GM23338 (cell line): Measurements from ENCODE around the gene RGMB. TPM values are rescaled to one million over a fixed set of nuclear protein-coding genes. Genes with fewer than 3 reads are reported as not detected.

ENCODE experiments used
- ATAC-seq: fragments of 200-7000 bp; cut with Tn5 transposase; 3 replicates; pipeline ENCODE4 v1.9.1; 2020
- DNase-seq: peaks from one replicate; pipeline ENCODE4 v3.0.0-alpha.2; 2015; ENCODE audit warnings: low spot score
- H2AFZ ChIP-seq: fragments of 200-600 bp; sonication (generic); 2 replicates; pipeline ENCODE4 v1.8.0; 2016; ENCODE audit warnings: antibody characterized with exemption, mild to moderate bottlenecking, moderate library complexity
- H3F3A ChIP-seq: fragments of 200-600 bp; sonication (generic); replicated peaks from 2 replicates; pipeline ENCODE4 v1.8.0; 2017; ENCODE audit warnings: antibody characterized with exemption, mixed run types, low read depth
- H3K27ac ChIP-seq: fragments of 200-600 bp; sonication (generic); 2 replicates; pipeline ENCODE4 v1.6.1; 2016; ENCODE audit warnings: low read depth
- H3K27me3 ChIP-seq: fragments of 200-600 bp; sonication (generic); 2 replicates; pipeline ENCODE4 v1.8.0; 2016; ENCODE audit warnings: mild to moderate bottlenecking, mixed run types, moderate library complexity; ENCODE audit not compliant: insufficient read depth
- H3K36me3 ChIP-seq: fragments of 200-600 bp; sonication (generic); 2 replicates; pipeline ENCODE4 v1.8.0; 2016; ENCODE audit warnings: mild to moderate bottlenecking; ENCODE audit not compliant: insufficient read depth
- H3K4me1 ChIP-seq: fragments of 200-600 bp; sonication (generic); 2 replicates; pipeline ENCODE4 v1.8.0; 2016; ENCODE audit warnings: mild to moderate bottlenecking, moderate library complexity; ENCODE audit not compliant: insufficient read depth
- H3K4me2 ChIP-seq: fragments of 200-600 bp; sonication (generic); 2 replicates; pipeline ENCODE4 v1.7.1; 2017; ENCODE audit warnings: mixed run types
- H3K4me3 ChIP-seq: fragments of 200-600 bp; sonication (generic); 2 replicates; pipeline ENCODE4 v1.6.1; 2016; ENCODE audit warnings: mixed run types
- H3K79me2 ChIP-seq: fragments of 200-600 bp; sonication (generic); replicated peaks from 2 replicates; pipeline ENCODE4 v1.8.0; 2017; ENCODE audit warnings: mild to moderate bottlenecking; ENCODE audit not compliant: insufficient read depth
- H3K9me2 ChIP-seq: fragments of 200-600 bp; sonication (generic); 2 replicates; pipeline ENCODE4 v1.8.0; 2017; ENCODE audit not compliant: insufficient read depth
- H4K20me1 ChIP-seq: fragments of 200-600 bp; sonication (generic); replicated peaks from 2 replicates; pipeline ENCODE4 v1.8.0; 2017; ENCODE audit warnings: mild to moderate bottlenecking; ENCODE audit not compliant: insufficient read depth
- H3K27ac Mint-ChIP-seq: 2 replicates; pipeline ENCODE4 v1.8.0; 2020; ENCODE audit warnings: inconsistent platforms, mild to moderate bottlenecking, moderate library complexity, mixed read lengths
- H3K27me3 Mint-ChIP-seq: 3 replicates; pipeline ENCODE4 v1.8.0; 2022; ENCODE audit warnings: low read depth, mild to moderate bottlenecking, moderate library complexity, mixed read lengths, inconsistent platforms; ENCODE audit not compliant: insufficient read depth, poor library complexity
- H3K36me3 Mint-ChIP-seq: 3 replicates; pipeline ENCODE4 v1.8.0; 2021; ENCODE audit warnings: low read depth, mild to moderate bottlenecking, inconsistent platforms, moderate library complexity, mixed read lengths
- H3K4me1 Mint-ChIP-seq: 3 replicates; pipeline ENCODE4 v1.8.0; 2020; ENCODE audit warnings: mild to moderate bottlenecking, inconsistent platforms, mixed read lengths
- H3K4me3 Mint-ChIP-seq: 3 replicates; pipeline ENCODE4 v1.8.0; 2021; ENCODE audit warnings: moderate library complexity, mild to moderate bottlenecking, inconsistent platforms, mixed read lengths
- H3K9me3 Mint-ChIP-seq: 3 replicates; pipeline ENCODE4 v1.8.0; 2020; ENCODE audit warnings: moderate library complexity, mild to moderate bottlenecking, inconsistent platforms, mixed read lengths
- CREB1 ChIP-seq: fragments of 250-450 bp; sonication (Bioruptor Pico); IDR thresholded peaks from 2 replicates; pipeline ENCODE4 v1.5.0; 2020; ENCODE audit warnings: low read depth, mild to moderate bottlenecking, moderate library complexity
- EZH2 ChIP-seq: fragments of 200-600 bp; sonication (generic); IDR thresholded peaks from one replicate; pipeline ENCODE4 v1.8.0; 2017; ENCODE audit warnings: antibody characterized with exemption, mild to moderate bottlenecking, low read depth; ENCODE audit not compliant: unreplicated experiment
- EZH2phosphoT487 ChIP-seq: fragments of 200-600 bp; sonication (generic); IDR thresholded peaks from one replicate; pipeline ENCODE4 v1.8.1; 2018; ENCODE audit warnings: antibody characterized with exemption; ENCODE audit not compliant: unreplicated experiment
- JUNB ChIP-seq: IDR thresholded peaks from one replicate; pipeline ENCODE4 v1.6.1; 2016; ENCODE audit warnings: antibody characterized with exemption; ENCODE audit not compliant: unreplicated experiment
- NANOG ChIP-seq: IDR thresholded peaks from 2 replicates; pipeline ENCODE4 v1.6.1; 2016; ENCODE audit warnings: antibody characterized with exemption, borderline replicate concordance
- POLR2AphosphoS5 ChIP-seq: IDR thresholded peaks from 2 replicates; pipeline ENCODE4 v1.6.1; 2016; ENCODE audit warnings: antibody characterized with exemption, low read depth
- STAT1 ChIP-seq: IDR thresholded peaks from one replicate; pipeline ENCODE4 v1.6.1; 2016; ENCODE audit warnings: antibody characterized with exemption; ENCODE audit not compliant: unreplicated experiment
- ZNF114 ChIP-seq: fragments of 250-450 bp; sonication (Bioruptor Pico); IDR thresholded peaks from 2 replicates; pipeline ENCODE4 v1.5.0; 2020; ENCODE audit warnings: mild to moderate bottlenecking, moderate library complexity
- ZNF331 ChIP-seq: fragments of 250-450 bp; sonication (Bioruptor Pico); IDR thresholded peaks from 2 replicates; pipeline ENCODE4 v1.5.0; 2020; ENCODE audit warnings: low read depth, mild to moderate bottlenecking, moderate library complexity
- polyA plus RNA-seq: library from polyadenylated mRNA; unstranded; fragments of >200 nt; fragmentation: Nextera tagmentation; extraction: Ambion mirVana; gene quantifications from 2 replicates; pipeline ENCODE4 v1.2.1, GENCODE V29; 2016
- total RNA-seq: library from RNA; depleted of rRNA; stranded (reverse); fragments of >200 nt; shearing (Covaris generic); gene quantifications from 2 replicates; pipeline ENCODE4 v1.2.3, GENCODE V29; 2014
- TF ChIP-seq, protein P1 (sequence below): IDR thresholded peaks from 2 replicates; pipeline ENCODE4 v1.6.1; 2016; ENCODE audit warnings: antibody characterized with exemption
- TF ChIP-seq, protein P2 (sequence below): fragments of 250-450 bp; sonication (Bioruptor Pico); IDR thresholded peaks from 2 replicates; pipeline ENCODE4 v1.5.0; 2020; ENCODE audit warnings: mild to moderate bottlenecking, moderate library complexity
- TF ChIP-seq, protein P3 (sequence below): IDR thresholded peaks from one replicate; pipeline ENCODE4 v1.6.1; 2018; ENCODE audit warnings: antibody characterized with exemption; ENCODE audit not compliant: unreplicated experiment
- TF ChIP-seq, protein P4 (sequence below), 2 experiments: fragments of 200-600 bp in 1 of 2; sonication (generic) in 1 of 2; conservative IDR thresholded peaks; 2 replicates each; pipeline versions ENCODE4 v1.5.1 to v1.6.1; 2016 to 2017; ENCODE audit warnings: antibody characterized with exemption in 2 of 2, low read depth in 2 of 2, mild to moderate bottlenecking in 2 of 2, moderate library complexity in 1 of 2

RGMB gene
- total and polyA plus RNA-seq, 2 experiments from 2014 or later: 21.7 to 34.3 TPM

DNA sequence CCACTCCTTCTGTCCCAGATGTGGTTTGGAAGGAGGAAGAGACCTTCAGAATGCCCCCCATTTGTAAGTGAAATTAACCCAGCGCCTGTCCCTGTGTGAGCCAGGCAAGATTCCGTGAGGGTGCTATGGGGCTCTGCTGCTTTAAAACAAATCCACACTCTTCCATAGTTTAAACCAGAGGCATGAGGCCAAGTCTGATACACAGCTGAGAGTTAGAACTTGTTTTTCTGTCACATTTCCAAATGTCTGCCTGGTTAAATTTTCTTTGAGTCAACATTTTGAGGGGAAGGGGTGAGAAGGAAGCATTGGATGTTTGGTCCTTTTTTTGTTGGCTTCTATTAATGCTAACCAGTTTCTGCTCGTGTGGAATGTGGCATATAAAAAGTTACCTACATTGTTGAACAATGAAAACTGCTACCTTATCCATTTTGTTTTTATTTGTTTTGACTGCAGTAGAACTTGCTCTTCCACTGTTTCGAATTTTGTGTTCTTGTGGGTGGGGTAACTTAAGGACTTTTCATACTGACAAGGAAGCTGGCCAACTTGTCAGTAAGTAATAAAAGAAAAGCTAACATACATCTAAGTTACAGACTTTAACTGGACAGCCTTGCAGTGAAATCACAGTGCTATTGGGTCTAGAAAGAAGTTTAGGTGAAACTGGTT lies 12.9 kb downstream of the RGMB start:
- no peak overlapping the region; the same call in 1 of the 2 replicates for H3K4me2 ChIP-seq
- ATAC-seq: no peak
- no peak for DNase-seq

More for the DNA sequence above, 12.9 kb downstream of the RGMB start:
- Mint-ChIP-seq H3K27ac (no peak overlapping the region; the same call in 1 of the 2 replicates), H3K36me3 (peaks cover 23% of the 10 kb centered on the region; the same call in 2 of the 3 replicates), H3K9me3 (no peaks in the 10 kb centered on the region), H3K4me1 (peaks cover 73% of the 10 kb centered on the region), H3K27me3 (peaks cover 2% of the 10 kb centered on the region), H3K4me3 (no peak overlapping the region)
- Histone ChIP-seq H3F3A (no peaks in the 10 kb centered on the region), H3K79me2 (peaks cover 100% of the 10 kb centered on the region), H3K36me3 (no peaks in the 10 kb centered on the region; the same call in 1 of the 2 replicates), H2AFZ (no peak overlapping the region), H4K20me1 (peaks cover 30% of the 10 kb centered on the region), H3K27ac (no peak overlapping the region), H3K4me1 (peaks cover 63% of the 10 kb centered on the region), H3K4me3 (no peak overlapping the region), H3K9me2 (no peaks in the 10 kb centered on the region), H3K27me3 (no peaks in the 10 kb centered on the region)
- TF ChIP-seq ZNF114 (CRISPR knock-in tag) (no peak), NANOG (no peak), CREB1 (CRISPR knock-in tag) (no peak), JUNB (no peak), POLR2AphosphoS5 (no peak), EZH2 (no peak), EZH2phosphoT487 (no peak), ZNF331 (CRISPR knock-in tag) (no peak), STAT1 (no peak)
- TF ChIP-seq, protein P1, sequence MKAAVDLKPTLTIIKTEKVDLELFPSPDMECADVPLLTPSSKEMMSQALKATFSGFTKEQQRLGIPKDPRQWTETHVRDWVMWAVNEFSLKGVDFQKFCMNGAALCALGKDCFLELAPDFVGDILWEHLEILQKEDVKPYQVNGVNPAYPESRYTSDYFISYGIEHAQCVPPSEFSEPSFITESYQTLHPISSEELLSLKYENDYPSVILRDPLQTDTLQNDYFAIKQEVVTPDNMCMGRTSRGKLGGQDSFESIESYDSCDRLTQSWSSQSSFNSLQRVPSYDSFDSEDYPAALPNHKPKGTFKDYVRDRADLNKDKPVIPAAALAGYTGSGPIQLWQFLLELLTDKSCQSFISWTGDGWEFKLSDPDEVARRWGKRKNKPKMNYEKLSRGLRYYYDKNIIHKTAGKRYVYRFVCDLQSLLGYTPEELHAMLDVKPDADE: no peak
- TF ChIP-seq, protein P2, sequence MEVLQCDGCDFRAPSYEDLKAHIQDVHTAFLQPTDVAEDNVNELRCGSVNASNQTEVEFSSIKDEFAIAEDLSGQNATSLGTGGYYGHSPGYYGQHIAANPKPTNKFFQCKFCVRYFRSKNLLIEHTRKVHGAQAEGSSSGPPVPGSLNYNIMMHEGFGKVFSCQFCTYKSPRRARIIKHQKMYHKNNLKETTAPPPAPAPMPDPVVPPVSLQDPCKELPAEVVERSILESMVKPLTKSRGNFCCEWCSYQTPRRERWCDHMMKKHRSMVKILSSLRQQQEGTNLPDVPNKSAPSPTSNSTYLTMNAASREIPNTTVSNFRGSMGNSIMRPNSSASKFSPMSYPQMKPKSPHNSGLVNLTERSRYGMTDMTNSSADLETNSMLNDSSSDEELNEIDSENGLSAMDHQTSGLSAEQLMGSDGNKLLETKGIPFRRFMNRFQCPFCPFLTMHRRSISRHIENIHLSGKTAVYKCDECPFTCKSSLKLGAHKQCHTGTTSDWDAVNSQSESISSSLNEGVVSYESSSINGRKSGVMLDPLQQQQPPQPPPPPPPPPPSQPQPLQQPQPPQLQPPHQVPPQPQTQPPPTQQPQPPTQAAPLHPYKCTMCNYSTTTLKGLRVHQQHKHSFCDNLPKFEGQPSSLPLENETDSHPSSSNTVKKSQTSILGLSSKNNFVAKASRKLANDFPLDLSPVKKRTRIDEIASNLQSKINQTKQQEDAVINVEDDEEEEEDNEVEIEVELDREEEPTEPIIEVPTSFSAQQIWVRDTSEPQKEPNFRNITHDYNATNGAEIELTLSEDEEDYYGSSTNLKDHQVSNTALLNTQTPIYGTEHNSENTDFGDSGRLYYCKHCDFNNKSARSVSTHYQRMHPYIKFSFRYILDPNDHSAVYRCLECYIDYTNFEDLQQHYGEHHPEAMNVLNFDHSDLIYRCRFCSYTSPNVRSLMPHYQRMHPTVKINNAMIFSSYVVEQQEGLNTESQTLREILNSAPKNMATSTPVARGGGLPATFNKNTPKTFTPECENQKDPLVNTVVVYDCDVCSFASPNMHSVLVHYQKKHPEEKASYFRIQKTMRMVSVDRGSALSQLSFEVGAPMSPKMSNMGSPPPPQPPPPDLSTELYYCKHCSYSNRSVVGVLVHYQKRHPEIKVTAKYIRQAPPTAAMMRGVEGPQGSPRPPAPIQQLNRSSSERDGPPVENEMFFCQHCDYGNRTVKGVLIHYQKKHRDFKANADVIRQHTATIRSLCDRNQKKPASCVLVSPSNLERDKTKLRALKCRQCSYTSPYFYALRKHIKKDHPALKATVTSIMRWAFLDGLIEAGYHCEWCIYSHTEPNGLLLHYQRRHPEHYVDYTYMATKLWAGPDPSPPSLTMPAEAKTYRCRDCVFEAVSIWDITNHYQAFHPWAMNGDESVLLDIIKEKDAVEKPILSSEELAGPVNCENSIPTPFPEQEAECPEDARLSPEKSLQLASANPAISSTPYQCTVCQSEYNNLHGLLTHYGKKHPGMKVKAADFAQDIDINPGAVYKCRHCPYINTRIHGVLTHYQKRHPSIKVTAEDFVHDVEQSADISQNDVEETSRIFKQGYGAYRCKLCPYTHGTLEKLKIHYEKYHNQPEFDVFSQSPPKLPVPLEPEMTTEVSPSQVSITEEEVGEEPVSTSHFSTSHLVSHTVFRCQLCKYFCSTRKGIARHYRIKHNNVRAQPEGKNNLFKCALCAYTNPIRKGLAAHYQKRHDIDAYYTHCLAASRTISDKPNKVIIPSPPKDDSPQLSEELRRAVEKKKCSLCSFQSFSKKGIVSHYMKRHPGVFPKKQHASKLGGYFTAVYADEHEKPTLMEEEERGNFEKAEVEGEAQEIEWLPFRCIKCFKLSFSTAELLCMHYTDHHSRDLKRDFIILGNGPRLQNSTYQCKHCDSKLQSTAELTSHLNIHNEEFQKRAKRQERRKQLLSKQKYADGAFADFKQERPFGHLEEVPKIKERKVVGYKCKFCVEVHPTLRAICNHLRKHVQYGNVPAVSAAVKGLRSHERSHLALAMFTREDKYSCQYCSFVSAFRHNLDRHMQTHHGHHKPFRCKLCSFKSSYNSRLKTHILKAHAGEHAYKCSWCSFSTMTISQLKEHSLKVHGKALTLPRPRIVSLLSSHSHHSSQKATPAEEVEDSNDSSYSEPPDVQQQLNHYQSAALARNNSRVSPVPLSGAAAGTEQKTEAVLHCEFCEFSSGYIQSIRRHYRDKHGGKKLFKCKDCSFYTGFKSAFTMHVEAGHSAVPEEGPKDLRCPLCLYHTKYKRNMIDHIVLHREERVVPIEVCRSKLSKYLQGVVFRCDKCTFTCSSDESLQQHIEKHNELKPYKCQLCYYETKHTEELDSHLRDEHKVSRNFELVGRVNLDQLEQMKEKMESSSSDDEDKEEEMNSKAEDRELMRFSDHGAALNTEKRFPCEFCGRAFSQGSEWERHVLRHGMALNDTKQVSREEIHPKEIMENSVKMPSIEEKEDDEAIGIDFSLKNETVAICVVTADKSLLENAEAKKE (CRISPR knock-in tag): no peak
- TF ChIP-seq, protein P3, sequence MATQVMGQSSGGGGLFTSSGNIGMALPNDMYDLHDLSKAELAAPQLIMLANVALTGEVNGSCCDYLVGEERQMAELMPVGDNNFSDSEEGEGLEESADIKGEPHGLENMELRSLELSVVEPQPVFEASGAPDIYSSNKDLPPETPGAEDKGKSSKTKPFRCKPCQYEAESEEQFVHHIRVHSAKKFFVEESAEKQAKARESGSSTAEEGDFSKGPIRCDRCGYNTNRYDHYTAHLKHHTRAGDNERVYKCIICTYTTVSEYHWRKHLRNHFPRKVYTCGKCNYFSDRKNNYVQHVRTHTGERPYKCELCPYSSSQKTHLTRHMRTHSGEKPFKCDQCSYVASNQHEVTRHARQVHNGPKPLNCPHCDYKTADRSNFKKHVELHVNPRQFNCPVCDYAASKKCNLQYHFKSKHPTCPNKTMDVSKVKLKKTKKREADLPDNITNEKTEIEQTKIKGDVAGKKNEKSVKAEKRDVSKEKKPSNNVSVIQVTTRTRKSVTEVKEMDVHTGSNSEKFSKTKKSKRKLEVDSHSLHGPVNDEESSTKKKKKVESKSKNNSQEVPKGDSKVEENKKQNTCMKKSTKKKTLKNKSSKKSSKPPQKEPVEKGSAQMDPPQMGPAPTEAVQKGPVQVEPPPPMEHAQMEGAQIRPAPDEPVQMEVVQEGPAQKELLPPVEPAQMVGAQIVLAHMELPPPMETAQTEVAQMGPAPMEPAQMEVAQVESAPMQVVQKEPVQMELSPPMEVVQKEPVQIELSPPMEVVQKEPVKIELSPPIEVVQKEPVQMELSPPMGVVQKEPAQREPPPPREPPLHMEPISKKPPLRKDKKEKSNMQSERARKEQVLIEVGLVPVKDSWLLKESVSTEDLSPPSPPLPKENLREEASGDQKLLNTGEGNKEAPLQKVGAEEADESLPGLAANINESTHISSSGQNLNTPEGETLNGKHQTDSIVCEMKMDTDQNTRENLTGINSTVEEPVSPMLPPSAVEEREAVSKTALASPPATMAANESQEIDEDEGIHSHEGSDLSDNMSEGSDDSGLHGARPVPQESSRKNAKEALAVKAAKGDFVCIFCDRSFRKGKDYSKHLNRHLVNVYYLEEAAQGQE: no peak
- TF ChIP-seq, protein P4, sequence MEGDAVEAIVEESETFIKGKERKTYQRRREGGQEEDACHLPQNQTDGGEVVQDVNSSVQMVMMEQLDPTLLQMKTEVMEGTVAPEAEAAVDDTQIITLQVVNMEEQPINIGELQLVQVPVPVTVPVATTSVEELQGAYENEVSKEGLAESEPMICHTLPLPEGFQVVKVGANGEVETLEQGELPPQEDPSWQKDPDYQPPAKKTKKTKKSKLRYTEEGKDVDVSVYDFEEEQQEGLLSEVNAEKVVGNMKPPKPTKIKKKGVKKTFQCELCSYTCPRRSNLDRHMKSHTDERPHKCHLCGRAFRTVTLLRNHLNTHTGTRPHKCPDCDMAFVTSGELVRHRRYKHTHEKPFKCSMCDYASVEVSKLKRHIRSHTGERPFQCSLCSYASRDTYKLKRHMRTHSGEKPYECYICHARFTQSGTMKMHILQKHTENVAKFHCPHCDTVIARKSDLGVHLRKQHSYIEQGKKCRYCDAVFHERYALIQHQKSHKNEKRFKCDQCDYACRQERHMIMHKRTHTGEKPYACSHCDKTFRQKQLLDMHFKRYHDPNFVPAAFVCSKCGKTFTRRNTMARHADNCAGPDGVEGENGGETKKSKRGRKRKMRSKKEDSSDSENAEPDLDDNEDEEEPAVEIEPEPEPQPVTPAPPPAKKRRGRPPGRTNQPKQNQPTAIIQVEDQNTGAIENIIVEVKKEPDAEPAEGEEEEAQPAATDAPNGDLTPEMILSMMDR (conservative IDR thresholded peaks at IDR 0.05; ENCODE audit: low read depth in 2 of 2): no peak
